MM.1S (cell line): ENCODE data around the gene MAGI2.

Experiments
- DNase-seq: peaks from one replicate; pipeline ENCODE4 v3.0.0-alpha.2; 2015
- H2AFZ ChIP-seq: fragments of 300-600 bp; sonication (generic); 2 replicates; pipeline ENCODE4 v1.6.0; 2016; ENCODE audit warnings: antibody characterized with exemption, low read length
- H3F3A ChIP-seq: fragments of 300-600 bp; sonication (generic); 2 replicates; pipeline ENCODE4 v1.6.1; 2016; ENCODE audit warnings: mild to moderate bottlenecking, antibody characterized with exemption, low read length, moderate library complexity, mixed read lengths; ENCODE audit not compliant: insufficient read depth
- H3K27ac ChIP-seq: fragments of 300-600 bp; sonication (generic); 2 replicates; pipeline ENCODE4 v1.5.1; 2016; ENCODE audit warnings: mild to moderate bottlenecking, low read length
- H3K27me3 ChIP-seq: fragments of 300-600 bp; sonication (generic); replicated peaks from 2 replicates; pipeline ENCODE4 v1.6.0; 2016; ENCODE audit warnings: low read length; ENCODE audit not compliant: insufficient read depth
- H3K36me3 ChIP-seq: fragments of 300-600 bp; sonication (generic); replicated peaks from 2 replicates; pipeline ENCODE4 v1.6.1; 2016; ENCODE audit warnings: mild to moderate bottlenecking, low read length, mixed read lengths; ENCODE audit not compliant: insufficient read depth
- H3K4me1 ChIP-seq: fragments of 300-600 bp; sonication (generic); 2 replicates; pipeline ENCODE4 v1.6.1; 2016; ENCODE audit warnings: low read length, mixed read lengths
- H3K4me2 ChIP-seq: fragments of 300-600 bp; sonication (generic); 2 replicates; pipeline ENCODE4 v1.6.0; 2016; ENCODE audit warnings: low read depth, low read length
- H3K4me3 ChIP-seq: fragments of 300-600 bp; sonication (generic); 2 replicates; pipeline ENCODE4 v1.5.1; 2016; ENCODE audit warnings: low read length, mixed read lengths
- H3K79me2 ChIP-seq: fragments of 300-600 bp; sonication (generic); 2 replicates; pipeline ENCODE4 v1.6.1; 2016; ENCODE audit warnings: mixed run types, low read length, mixed read lengths
- H3K9ac ChIP-seq: fragments of 300-600 bp; sonication (generic); 2 replicates; pipeline ENCODE4 v1.6.1; 2016; ENCODE audit warnings: low read length, mixed read lengths
- H3K9me2 ChIP-seq: fragments of 300-600 bp; sonication (generic); replicated peaks from 2 replicates; pipeline ENCODE4 v1.6.1; 2016; ENCODE audit warnings: mild to moderate bottlenecking, low read length, mixed read lengths; ENCODE audit not compliant: insufficient read depth
- H3K9me3 ChIP-seq: fragments of 300-600 bp; sonication (generic); replicated peaks from 2 replicates; pipeline ENCODE4 v1.6.1; 2016; ENCODE audit warnings: mild to moderate bottlenecking, low read length, mixed read lengths; ENCODE audit not compliant: insufficient read depth
- H4K20me1 ChIP-seq: fragments of 300-600 bp; sonication (generic); 2 replicates; pipeline ENCODE4 v1.6.1; 2016; ENCODE audit warnings: mild to moderate bottlenecking, low read length, moderate library complexity, mixed read lengths; ENCODE audit not compliant: insufficient read depth
- EZH2 ChIP-seq: fragments of 300-600 bp; sonication (generic); optimal IDR thresholded peaks from 2 replicates; pipeline ENCODE3; 2017; ENCODE audit warnings: low read depth, mild to moderate bottlenecking, antibody characterized with exemption, low read length, mixed read lengths
- EZH2phosphoT487 ChIP-seq: fragments of 300-600 bp; sonication (generic); IDR thresholded peaks from 2 replicates; pipeline ENCODE4 v1.6.1; 2018; ENCODE audit warnings: antibody characterized with exemption, low read length
- TF ChIP-seq, protein P1 (sequence below): fragments of 300-600 bp; sonication (generic); IDR thresholded peaks from 2 replicates; pipeline ENCODE4 v1.5.1; 2016; ENCODE audit warnings: antibody characterized with exemption, low read length, mixed read lengths

MAGI2 gene

DNA sequence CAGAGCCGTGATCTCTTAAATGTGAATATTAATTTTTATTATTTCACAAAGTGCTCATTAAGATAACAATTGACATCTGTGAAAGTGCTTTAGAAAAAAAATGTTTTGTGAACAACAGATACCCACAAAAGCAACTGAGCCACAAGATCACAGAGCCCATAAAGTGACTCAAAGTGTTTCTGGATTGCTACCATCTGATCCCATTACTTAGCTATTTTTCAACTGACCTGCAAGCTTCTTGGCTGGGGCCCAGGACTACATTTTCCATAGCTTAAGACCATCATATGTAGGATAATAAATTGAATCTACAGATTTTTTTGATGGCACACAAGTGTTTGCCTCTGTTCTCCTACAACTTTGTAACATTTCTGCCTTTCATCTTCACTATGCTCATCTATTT, 980.4 kb downstream of the MAGI2 start:
- H3K9ac ChIP-seq, result no peak overlapping the region
- H3K27me3 ChIP-seq, result no peaks in the 10 kb centered on the region
- no peak overlapping the region for H2AFZ ChIP-seq
- H3K4me3 ChIP-seq, result no peak overlapping the region
- H4K20me1 ChIP-seq, result no peaks in the 10 kb centered on the region
- H3K9me2 ChIP-seq, result no peaks in the 10 kb centered on the region
- H3K4me1 ChIP-seq, result no peaks in the 10 kb centered on the region
- no peak for DNase-seq
- H3K27ac ChIP-seq, result no peak overlapping the region
- no peaks in the 10 kb centered on the region for H3K36me3 ChIP-seq
- peaks cover 88% of the 10 kb centered on the region for H3K79me2 ChIP-seq
- no peaks in the 10 kb centered on the region for H3K9me3 ChIP-seq
- TF ChIP-seq EZH2, result no peak
- TF ChIP-seq, protein P1, sequence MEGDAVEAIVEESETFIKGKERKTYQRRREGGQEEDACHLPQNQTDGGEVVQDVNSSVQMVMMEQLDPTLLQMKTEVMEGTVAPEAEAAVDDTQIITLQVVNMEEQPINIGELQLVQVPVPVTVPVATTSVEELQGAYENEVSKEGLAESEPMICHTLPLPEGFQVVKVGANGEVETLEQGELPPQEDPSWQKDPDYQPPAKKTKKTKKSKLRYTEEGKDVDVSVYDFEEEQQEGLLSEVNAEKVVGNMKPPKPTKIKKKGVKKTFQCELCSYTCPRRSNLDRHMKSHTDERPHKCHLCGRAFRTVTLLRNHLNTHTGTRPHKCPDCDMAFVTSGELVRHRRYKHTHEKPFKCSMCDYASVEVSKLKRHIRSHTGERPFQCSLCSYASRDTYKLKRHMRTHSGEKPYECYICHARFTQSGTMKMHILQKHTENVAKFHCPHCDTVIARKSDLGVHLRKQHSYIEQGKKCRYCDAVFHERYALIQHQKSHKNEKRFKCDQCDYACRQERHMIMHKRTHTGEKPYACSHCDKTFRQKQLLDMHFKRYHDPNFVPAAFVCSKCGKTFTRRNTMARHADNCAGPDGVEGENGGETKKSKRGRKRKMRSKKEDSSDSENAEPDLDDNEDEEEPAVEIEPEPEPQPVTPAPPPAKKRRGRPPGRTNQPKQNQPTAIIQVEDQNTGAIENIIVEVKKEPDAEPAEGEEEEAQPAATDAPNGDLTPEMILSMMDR, result no peak
- H3K4me2 ChIP-seq, result no peak overlapping the region
- no peaks in the 10 kb centered on the region for H3F3A ChIP-seq

DNA sequence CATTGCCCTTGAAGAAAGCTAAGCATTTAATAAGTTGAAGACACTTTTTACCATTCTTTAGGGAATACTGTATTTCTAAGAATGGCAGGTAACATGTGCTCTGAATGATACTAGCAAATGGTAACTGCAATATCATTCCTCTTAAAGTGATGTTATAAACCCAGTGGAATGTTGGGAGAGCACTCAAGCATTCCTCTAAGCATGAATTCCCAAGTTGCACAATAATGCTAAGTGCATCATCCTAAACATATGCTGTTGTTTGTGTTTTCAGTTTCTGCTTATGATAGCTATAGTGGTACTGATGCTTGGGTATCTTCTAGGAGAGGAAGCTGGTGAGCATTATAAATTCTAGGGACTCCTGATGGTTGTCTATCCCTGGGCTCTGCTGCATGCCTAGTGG, 980.9 kb downstream of the MAGI2 start:
- no peaks in the 10 kb centered on the region for H4K20me1 ChIP-seq
- no peaks in the 10 kb centered on the region for H3K9me3 ChIP-seq
- no peaks in the 10 kb centered on the region for H3K9me2 ChIP-seq
- H3K27me3 ChIP-seq, result no peaks in the 10 kb centered on the region
- H3K9ac ChIP-seq, result no peak overlapping the region
- H3K4me1 ChIP-seq, result no peaks in the 10 kb centered on the region
- no peak overlapping the region for H3K27ac ChIP-seq
- no peak overlapping the region for H3K4me2 ChIP-seq
- no peak overlapping the region for H2AFZ ChIP-seq
- H3K36me3 ChIP-seq, result no peaks in the 10 kb centered on the region
- H3K4me3 ChIP-seq, result no peak overlapping the region
- DNase-seq, result no peak
- TF ChIP-seq, protein P1, result no peak
- no peak for TF ChIP-seq EZH2phosphoT487
- TF ChIP-seq EZH2, result no peak
- H3K79me2 ChIP-seq, result peaks cover 91% of the 10 kb centered on the region
- no peaks in the 10 kb centered on the region for H3F3A ChIP-seq

DNA sequence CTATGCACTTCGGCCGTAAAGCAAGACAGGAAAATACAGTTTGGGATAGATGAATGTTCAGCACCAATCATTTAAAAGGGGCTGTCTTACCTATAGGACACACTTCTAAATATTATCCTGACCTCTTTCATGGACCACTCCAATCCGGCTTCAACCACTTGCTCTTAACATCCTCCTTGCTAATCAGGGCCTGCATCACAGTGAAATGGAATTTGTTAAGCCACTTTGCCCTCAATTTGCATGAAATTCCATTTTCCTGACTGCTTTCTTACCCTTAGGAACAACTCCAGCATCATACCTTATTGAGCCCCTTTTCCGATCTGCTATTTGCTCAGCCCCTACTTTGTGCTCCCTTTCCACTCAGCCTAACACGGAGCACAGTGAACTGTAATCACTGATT, 987.6 kb downstream of the MAGI2 start:
- H3K36me3 ChIP-seq, result no peaks in the 10 kb centered on the region
- H3K4me2 ChIP-seq, result no peak overlapping the region
- H3K9me2 ChIP-seq, result no peaks in the 10 kb centered on the region
- TF ChIP-seq, protein P1, result no peak
- TF ChIP-seq EZH2phosphoT487, result no peak
- no peak for TF ChIP-seq EZH2
- no peaks in the 10 kb centered on the region for H3K4me1 ChIP-seq
- no peaks in the 10 kb centered on the region for H3F3A ChIP-seq
- H4K20me1 ChIP-seq, result no peaks in the 10 kb centered on the region
- no peak for DNase-seq
- H3K27me3 ChIP-seq, result no peaks in the 10 kb centered on the region
- no peak overlapping the region for H3K27ac ChIP-seq
- H3K9me3 ChIP-seq, result no peaks in the 10 kb centered on the region
- H3K79me2 ChIP-seq, result peaks cover 89% of the 10 kb centered on the region
- no peak overlapping the region for H3K9ac ChIP-seq
- no peak overlapping the region for H2AFZ ChIP-seq
- no peak overlapping the region for H3K4me3 ChIP-seq

GRCh38 chr7:78463039-78463438, 990.4 kb downstream of the MAGI2 start:
- Histone ChIP-seq H3K4me2 (no peak overlapping the region), H3K9ac (no peak overlapping the region), H4K20me1 (no peaks in the 10 kb centered on the region), H3K36me3 (no peaks in the 10 kb centered on the region; the same call in 1 of the 2 replicates), H3K27ac (no peak overlapping the region), H3K27me3 (no peaks in the 10 kb centered on the region), H3K79me2 (peaks cover 73% of the 10 kb centered on the region), H3K9me2 (no peaks in the 10 kb centered on the region), H3F3A (no peaks in the 10 kb centered on the region), H3K4me1 (no peaks in the 10 kb centered on the region), H3K9me3 (no peaks in the 10 kb centered on the region), H3K4me3 (no peak overlapping the region), H2AFZ (no peak overlapping the region)
- no peak for TF ChIP-seq EZH2phosphoT487
- TF ChIP-seq, protein P1, result no peak
- TF ChIP-seq EZH2, result no peak
- no peak for DNase-seq
